Non-pigmented ciliary epithelial cell (primary cell): Measurements from ENCODE around the gene LCE1C.

Source experiments
- DNase-seq: peaks from one replicate; pipeline ENCODE4 v3.0.0-alpha.2; 2010; ENCODE audit warnings: low read depth

LCE1C gene

GRCh38 chr1:152806576-152806975 lies at the start of gene LCE1C:
Gene LCE1C (minus strand): TSS chr1:152806651. CDS start chr1:152805478, 1,173 bp downstream.
- no peak for DNase-seq

- DNase-seq = no peak
Measured at GRCh38 chr1:152855661-152856060, 49.2 kb upstream of the LCE1C start.

GRCh38 chr1:152842556-152842955 lies 36.1 kb upstream of the LCE1C start, which contains the start of gene LCE6A:
Gene LCE6A (plus strand): TSS chr1:152842856. CDS start chr1:152843521, 665 bp downstream.
- no peak for DNase-seq

- DNase-seq = no peak
Measured at GRCh38 chr1:152836870-152837269, 30.4 kb upstream of the LCE1C start.

- DNase-seq = no peak
Measured at GRCh38 chr1:152827173-152827572, 20.7 kb upstream of the LCE1C start, which contains the start of gene LCE1A. Gene LCE1A (plus strand): TSS chr1:152827473. CDS start chr1:152827473, 0 bp downstream.

- no peak for DNase-seq
Measured at GRCh38 chr1:152824964-152825363, 18.5 kb upstream of the LCE1C start.

- no peak for DNase-seq
Measured at GRCh38 chr1:152823294-152823693, 16.8 kb upstream of the LCE1C start.

- DNase-seq = no peak
Measured at GRCh38 chr1:152817309-152817708, 10.9 kb upstream of the LCE1C start.

GRCh38 chr1:152811671-152812070 lies 5.2 kb upstream of the LCE1C start, which contains the start of gene LCE1B:
Gene LCE1B (plus strand): TSS chr1:152811971. CDS start chr1:152812447, 476 bp downstream.
- DNase-seq = no peak

- DNase-seq = no peak
Measured at GRCh38 chr1:152811050-152811449, 4.6 kb upstream of the LCE1C start.

GRCh38 chr1:152801333-152801732 lies 5.1 kb downstream of the LCE1C start:
- DNase-seq = no peak

GRCh38 chr1:152796421-152796820 lies 10.0 kb downstream of the LCE1C start, which contains the start of gene LCE1D:
Gene LCE1D (plus strand): TSS chr1:152796721. CDS start chr1:152797795, 1,074 bp downstream.
- no peak for DNase-seq

GRCh38 chr1:152795686-152796085 lies 10.8 kb downstream of the LCE1C start:
- no peak for DNase-seq

- DNase-seq = no peak
Measured at GRCh38 chr1:152786077-152786476, 20.4 kb downstream of the LCE1C start, which contains the start of gene LCE1E. Gene LCE1E (plus strand): TSS chr1:152786257. CDS start chr1:152787300, 1,043 bp downstream.

GRCh38 chr1:152783095-152783494 lies 23.4 kb downstream of the LCE1C start:
- DNase-seq = no peak

GRCh38 chr1:152777510-152778137 lies 28.8 kb downstream of the LCE1C start:
- no peak for DNase-seq

GRCh38 chr1:152776361-152776760 lies 30.1 kb downstream of the LCE1C start:
- DNase-seq = no peak

- no peak for DNase-seq
Measured at GRCh38 chr1:152774875-152775274, 31.6 kb downstream of the LCE1C start, which contains the start of gene LCE1F. Gene LCE1F (plus strand): TSS chr1:152775140. CDS start chr1:152776372, 1,232 bp downstream.

GRCh38 chr1:152770411-152770810 lies 36.0 kb downstream of the LCE1C start:
- no peak for DNase-seq

- no peak for DNase-seq
Measured at GRCh38 chr1:152768847-152769533, 37.5 kb downstream of the LCE1C start.

- DNase-seq = no peak
Measured at GRCh38 chr1:152761609-152762213, 44.7 kb downstream of the LCE1C start.

GRCh38 chr1:152760551-152761190 lies 45.8 kb downstream of the LCE1C start:
- no peak for DNase-seq
